ENCODE measurements around the gene ACY1.

ACY1 gene

GRCh38 chr3:52005571-52005986, 22.2 kb downstream of the ACY1 start:
- Histone ChIP-seq H3K79me2 (ENCODE audit: low read length) (no peaks in the 10 kb centered on the region), H3K27me3 (replicated peaks; ENCODE audit: insufficient read depth, low read length) (peaks cover 2% of the 10 kb centered on the region; the same call in 1 of the 2 replicates), H3K9ac (ENCODE audit: low read length) (no peak overlapping the region), H4K20me1 (ENCODE audit: insufficient read depth, low read length) (no peaks in the 10 kb centered on the region), H2AFZ (ENCODE audit: low read length) (no peak overlapping the region), H3K9me2 (replicated peaks; ENCODE audit: insufficient read depth, low read length) (no peaks in the 10 kb centered on the region), H3F3A (ENCODE audit: insufficient read depth, low read length) (no peaks in the 10 kb centered on the region), H3K4me3 (ENCODE audit: low read length) (no peak overlapping the region), H3K27ac (ENCODE audit: low read length) (no peak overlapping the region), H3K36me3 (replicated peaks; ENCODE audit: insufficient read depth, low read length) (no peaks in the 10 kb centered on the region), H3K4me1 (ENCODE audit: low read length) (no peaks in the 10 kb centered on the region), H3K4me2 (ENCODE audit: low read depth, low read length) (no peak overlapping the region), H3K9me3 (replicated peaks; ENCODE audit: insufficient read depth, low read length) (no peaks in the 10 kb centered on the region)
- no peak for DNase-seq
- TF ChIP-seq CTCF (IDR thresholded peaks at IDR 0.05; ENCODE audit: low read length) (no peak), EZH2phosphoT487 (IDR thresholded peaks at IDR 0.05; ENCODE audit: low read length) (no peak), EZH2 (optimal IDR thresholded peaks at IDR 0.05; ENCODE audit: low read depth, low read length) (no peak)

- no peak for DNase-seq
- no peak overlapping the region for H3K4me2 ChIP-seq (ENCODE audit: low read depth, low read length)
- no peaks in the 10 kb centered on the region for H3K4me1 ChIP-seq (ENCODE audit: low read length)
- no peaks in the 10 kb centered on the region for H3K79me2 ChIP-seq (ENCODE audit: low read length)
- H3K36me3 ChIP-seq (replicated peaks; ENCODE audit: insufficient read depth, low read length): no peaks in the 10 kb centered on the region
- H3F3A ChIP-seq (ENCODE audit: insufficient read depth, low read length): no peaks in the 10 kb centered on the region
- no peaks in the 10 kb centered on the region for H3K9me2 ChIP-seq (replicated peaks; ENCODE audit: insufficient read depth, low read length)
- H3K9ac ChIP-seq (ENCODE audit: low read length): no peak overlapping the region
- peaks cover 2% of the 10 kb centered on the region; the same call in 1 of the 2 replicates for H3K27me3 ChIP-seq (replicated peaks; ENCODE audit: insufficient read depth, low read length)
- H3K4me3 ChIP-seq (ENCODE audit: low read length): no peak overlapping the region
- H3K27ac ChIP-seq (ENCODE audit: low read length): no peak overlapping the region
- no peak overlapping the region for H2AFZ ChIP-seq (ENCODE audit: low read length)
- no peaks in the 10 kb centered on the region for H3K9me3 ChIP-seq (replicated peaks; ENCODE audit: insufficient read depth, low read length)
- H4K20me1 ChIP-seq (ENCODE audit: insufficient read depth, low read length): no peaks in the 10 kb centered on the region
- no peak for TF ChIP-seq EZH2 (optimal IDR thresholded peaks at IDR 0.05; ENCODE audit: low read depth, low read length)
These were observed 22.9 kb downstream of the ACY1 start for GRCh38 chr3:52006017-52006819.

- H4K20me1 ChIP-seq (ENCODE audit: insufficient read depth, low read length): no peaks in the 10 kb centered on the region
- DNase-seq: no peak
- H3K9me3 ChIP-seq (replicated peaks; ENCODE audit: insufficient read depth, low read length): no peaks in the 10 kb centered on the region
- no peak overlapping the region for H3K4me2 ChIP-seq (ENCODE audit: low read depth, low read length)
- H3K27ac ChIP-seq (ENCODE audit: low read length): no peak overlapping the region
- no peaks in the 10 kb centered on the region for H3F3A ChIP-seq (ENCODE audit: insufficient read depth, low read length)
- peaks cover 2% of the 10 kb centered on the region; the same call in 1 of the 2 replicates for H3K27me3 ChIP-seq (replicated peaks; ENCODE audit: insufficient read depth, low read length)
- H3K79me2 ChIP-seq (ENCODE audit: low read length): no peaks in the 10 kb centered on the region
- H3K36me3 ChIP-seq (replicated peaks; ENCODE audit: insufficient read depth, low read length): no peaks in the 10 kb centered on the region
- H3K9me2 ChIP-seq (replicated peaks; ENCODE audit: insufficient read depth, low read length): no peaks in the 10 kb centered on the region
- no peak overlapping the region for H3K9ac ChIP-seq (ENCODE audit: low read length)
- no peak overlapping the region for H2AFZ ChIP-seq (ENCODE audit: low read length)
- TF ChIP-seq CTCF (IDR thresholded peaks at IDR 0.05; ENCODE audit: low read length) (no peak), EZH2phosphoT487 (IDR thresholded peaks at IDR 0.05; ENCODE audit: low read length) (no peak), EZH2 (optimal IDR thresholded peaks at IDR 0.05; ENCODE audit: low read depth, low read length) (no peak)
- H3K4me3 ChIP-seq (ENCODE audit: low read length): no peak overlapping the region
- no peaks in the 10 kb centered on the region for H3K4me1 ChIP-seq (ENCODE audit: low read length)
These were observed 23.4 kb downstream of the ACY1 start for GRCh38 chr3:52006820-52007133.

GRCh38 chr3:52007291-52007690, 24.0 kb downstream of the ACY1 start:
- Histone ChIP-seq H3K79me2 (ENCODE audit: low read length) (no peaks in the 10 kb centered on the region), H3K9ac (ENCODE audit: low read length) (no peak overlapping the region), H3K9me2 (replicated peaks; ENCODE audit: insufficient read depth, low read length) (no peaks in the 10 kb centered on the region), H4K20me1 (ENCODE audit: insufficient read depth, low read length) (no peaks in the 10 kb centered on the region), H3K27me3 (replicated peaks; ENCODE audit: insufficient read depth, low read length) (peaks cover 2% of the 10 kb centered on the region; the same call in 1 of the 2 replicates), H3K4me3 (ENCODE audit: low read length) (no peak overlapping the region), H3K36me3 (replicated peaks; ENCODE audit: insufficient read depth, low read length) (no peaks in the 10 kb centered on the region), H3K9me3 (replicated peaks; ENCODE audit: insufficient read depth, low read length) (no peaks in the 10 kb centered on the region), H3K27ac (ENCODE audit: low read length) (no peak overlapping the region), H3F3A (ENCODE audit: insufficient read depth, low read length) (no peaks in the 10 kb centered on the region), H3K4me2 (ENCODE audit: low read depth, low read length) (no peak overlapping the region), H2AFZ (ENCODE audit: low read length) (no peak overlapping the region), H3K4me1 (ENCODE audit: low read length) (no peaks in the 10 kb centered on the region)
- TF ChIP-seq EZH2 (optimal IDR thresholded peaks at IDR 0.05; ENCODE audit: low read depth, low read length): no peak
- TF ChIP-seq CTCF (IDR thresholded peaks at IDR 0.05; ENCODE audit: low read length): no peak
- DNase-seq: no peak

Data from MM.1S (cell line).